Fibroblast of skin of left biceps (primary cell): ENCODE results near the gene KCND2.

Source experiments
- DNase-seq, 2 experiments: peaks; one replicate each; pipeline ENCODE4 v3.0.0-alpha.2; 2013; ENCODE audit warnings: low read depth in 2 of 2

The KCND2 gene

DNA sequence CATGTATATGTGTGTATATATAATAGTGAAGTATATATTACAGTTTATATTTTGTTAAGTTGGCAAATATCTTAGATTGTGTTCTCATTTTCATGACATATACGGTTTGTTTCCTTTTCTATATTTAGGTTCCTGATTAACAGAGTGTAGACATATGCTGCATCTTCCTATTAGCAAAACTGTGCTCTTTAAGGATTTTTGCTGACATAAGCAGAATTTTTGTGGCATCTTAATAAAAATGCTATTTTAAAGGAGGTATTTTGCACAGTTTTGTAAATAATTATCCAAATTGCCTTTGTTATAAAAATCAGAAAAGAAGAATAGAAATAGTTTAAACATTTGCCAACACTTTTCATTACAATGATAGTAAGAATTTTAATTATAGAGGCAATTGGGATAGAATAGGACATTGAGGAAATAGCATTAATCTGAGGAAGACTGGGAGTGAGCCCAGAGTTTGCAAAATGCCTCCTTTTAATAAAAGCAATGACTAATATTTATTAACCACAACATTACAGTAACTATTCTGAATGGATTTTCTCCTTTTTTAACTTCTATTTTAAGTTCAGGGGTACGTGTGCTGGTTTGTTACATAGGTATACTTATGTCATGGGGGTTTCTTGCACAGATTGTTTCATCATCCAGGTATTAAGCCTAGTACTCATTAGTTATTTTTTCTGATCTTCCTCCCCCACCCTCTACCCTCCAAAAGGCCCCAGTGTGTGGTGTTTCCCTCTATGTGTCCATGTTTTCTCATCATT is 38.2 kb downstream of the KCND2 start:
- DNase-seq = no peak

DNA sequence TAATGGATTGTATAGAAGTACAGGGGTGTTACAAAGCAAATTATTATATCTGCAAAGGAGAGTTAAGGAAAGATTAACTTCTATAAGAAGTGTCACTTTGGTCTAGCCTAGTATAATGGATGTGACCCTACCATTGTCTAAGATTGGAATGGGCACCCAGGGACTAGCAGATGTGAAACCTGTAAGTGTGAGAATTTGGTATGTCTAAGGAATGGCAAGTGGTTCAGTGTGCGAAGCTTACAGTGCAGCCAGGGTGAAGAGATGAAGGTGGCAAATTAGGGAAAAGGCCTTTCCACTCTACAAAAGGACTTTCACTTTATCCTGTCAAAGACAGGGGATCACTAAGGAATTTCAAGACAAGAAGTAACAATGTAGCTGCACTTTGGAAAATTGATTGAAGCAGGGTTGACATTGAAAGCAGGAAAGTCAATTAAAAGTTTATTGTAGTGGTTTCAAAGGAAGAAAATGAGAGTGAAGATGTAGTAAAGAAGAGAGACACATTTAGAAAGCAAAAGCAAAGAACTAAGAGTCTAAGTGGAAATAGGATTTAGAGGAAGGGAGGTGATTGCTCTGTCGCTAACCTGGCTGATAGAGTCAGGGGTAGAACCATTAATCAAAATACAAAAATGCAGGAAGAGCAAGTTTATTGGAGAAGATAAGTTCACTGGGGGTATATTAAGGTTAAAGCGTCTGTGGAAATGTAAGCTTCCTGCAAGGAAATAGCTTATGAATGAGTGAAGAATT is 47.4 kb downstream of the KCND2 start:
- DNase-seq = no peak

DNA sequence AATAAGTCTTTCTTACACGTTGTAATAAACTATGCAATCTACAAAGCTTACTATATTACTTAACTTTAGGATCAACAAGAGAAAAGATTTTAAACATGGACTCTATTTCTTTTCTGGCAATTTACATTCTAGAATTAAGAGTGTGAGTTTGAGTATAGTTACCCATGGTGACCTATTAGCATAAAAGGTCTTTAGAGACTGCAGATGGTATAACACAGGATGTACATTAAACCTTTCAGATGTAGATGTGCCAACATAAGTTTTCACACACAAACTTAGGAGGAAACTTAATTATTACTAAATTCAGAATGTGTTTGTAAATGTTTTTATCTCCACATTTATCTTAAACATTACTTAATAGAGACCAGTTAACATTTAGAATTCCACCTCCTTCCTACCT is 54.1 kb downstream of the KCND2 start:
- DNase-seq = no peak

DNA sequence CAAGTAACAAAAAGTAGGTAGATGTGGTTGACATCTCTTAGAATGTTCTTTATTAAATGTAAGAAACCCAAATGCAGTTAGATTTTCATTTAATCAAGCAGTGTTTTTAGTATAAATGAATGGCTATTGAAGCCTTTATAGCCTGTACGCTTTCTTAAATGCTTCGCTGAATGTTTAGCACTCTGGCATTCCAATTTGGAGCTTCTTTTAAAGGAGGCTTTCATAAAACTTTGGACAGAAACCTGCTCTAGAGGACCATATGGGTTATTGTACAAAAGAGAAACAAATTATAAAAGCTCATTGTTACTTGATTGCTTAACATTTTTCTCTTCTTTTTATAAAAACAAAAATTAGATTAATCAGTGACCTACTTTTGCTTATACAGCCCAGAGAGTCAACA is 59.5 kb downstream of the KCND2 start:
- DNase-seq = no peak

DNA sequence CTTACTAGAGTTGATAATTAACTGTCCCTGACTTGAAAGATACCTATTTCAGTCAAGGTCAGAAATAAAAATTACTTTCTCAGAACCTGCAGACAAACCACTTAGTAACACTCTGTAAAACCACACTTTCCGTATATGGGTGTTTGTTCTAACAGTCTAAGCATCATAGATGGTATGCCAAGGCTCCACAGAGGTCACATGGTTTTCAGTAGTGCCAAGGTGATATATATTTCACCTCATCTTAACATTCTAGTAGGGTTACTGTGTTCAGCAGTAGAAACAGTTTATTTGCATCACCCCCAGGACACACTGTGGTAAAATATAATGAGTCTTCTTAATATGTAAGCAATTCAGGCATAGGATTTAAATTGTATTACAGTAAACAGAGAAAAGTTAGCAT is 61.5 kb downstream of the KCND2 start:
- DNase-seq = no peak

DNA sequence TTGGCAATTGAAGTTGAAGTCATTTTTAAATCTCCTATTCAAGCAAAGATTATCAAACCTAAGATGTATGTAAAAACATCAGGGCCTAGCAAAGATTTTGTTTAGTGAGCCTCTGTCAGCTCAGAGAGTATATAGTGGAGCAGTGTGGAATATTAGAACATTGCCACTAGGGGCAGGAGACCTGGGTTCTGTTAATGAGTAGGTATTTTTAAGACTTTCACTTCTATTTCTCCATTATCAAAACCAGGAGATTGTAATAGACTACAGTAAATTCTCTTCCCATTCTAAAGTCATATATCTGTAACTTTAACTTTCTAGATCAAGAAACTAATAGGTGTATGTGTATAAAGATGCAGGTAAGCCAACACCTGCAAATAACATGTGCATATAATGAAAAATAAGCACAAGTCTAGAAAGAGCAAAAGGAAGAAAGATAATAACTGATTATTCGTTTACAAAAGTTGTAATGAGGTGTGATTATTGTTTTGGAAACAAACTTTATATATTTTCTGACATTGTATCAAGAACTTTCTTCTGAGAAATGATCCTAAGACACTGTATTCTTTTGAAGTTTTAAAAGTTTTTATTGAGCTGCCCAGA is 64.4 kb downstream of the KCND2 start:
- no peak for DNase-seq

DNA sequence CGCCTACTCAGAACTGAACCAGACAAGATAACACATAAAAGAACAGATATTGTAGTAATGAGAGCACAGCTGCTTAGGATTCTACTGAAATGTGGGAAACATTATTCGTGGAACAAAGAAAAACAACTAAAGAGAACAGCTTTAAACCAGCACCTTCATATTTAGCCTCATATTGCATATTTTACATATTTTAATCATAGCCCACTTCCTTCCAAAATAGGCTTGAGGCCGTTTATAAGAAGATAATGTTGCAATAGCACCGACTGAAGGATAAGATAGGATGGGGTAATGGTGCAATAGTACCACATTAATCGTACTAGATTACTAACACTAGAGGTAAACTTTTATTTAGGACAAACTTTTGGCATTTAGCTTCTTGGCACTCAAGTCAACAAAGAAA is 71.3 kb downstream of the KCND2 start:
- no peak for DNase-seq

DNA sequence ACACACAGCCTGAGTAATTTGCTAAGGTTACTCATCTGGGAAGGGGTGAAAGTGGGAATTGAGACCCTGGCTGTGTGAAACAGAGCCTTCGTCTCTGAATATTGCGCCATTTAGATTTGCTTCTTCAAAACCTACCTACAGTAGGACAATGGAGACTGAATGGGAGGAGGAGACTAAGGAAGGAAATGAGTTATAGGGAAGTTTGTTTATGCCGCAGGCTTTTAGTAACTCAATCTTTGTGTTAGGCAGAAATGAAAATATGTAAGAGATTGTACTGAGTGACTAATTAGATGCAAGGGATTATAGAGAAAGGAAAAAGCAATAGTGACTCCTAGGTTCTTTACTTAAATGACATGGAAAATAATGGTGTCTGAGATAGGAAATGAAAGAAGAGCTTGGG is 80.2 kb downstream of the KCND2 start:
- DNase-seq = no peak

DNA sequence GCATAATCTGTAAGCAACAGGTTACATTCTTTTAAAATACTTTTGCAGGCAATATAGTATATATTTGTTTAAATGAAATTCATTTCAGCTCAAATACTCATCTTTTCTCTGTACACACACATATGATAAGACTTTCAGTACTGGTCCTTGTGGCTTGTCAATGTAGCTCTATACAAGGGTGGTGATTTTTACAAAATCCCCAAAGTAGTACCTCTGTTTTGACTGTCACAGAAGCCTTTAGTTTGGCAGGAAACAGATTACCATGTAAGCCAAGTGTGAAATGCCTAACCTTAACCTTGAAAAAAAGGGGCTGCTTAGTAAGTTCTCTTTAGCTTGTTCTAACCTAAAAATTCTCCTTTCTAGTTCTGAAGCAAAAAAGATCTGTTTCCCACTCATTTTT is 87.9 kb downstream of the KCND2 start:
- DNase-seq = no peak

DNA sequence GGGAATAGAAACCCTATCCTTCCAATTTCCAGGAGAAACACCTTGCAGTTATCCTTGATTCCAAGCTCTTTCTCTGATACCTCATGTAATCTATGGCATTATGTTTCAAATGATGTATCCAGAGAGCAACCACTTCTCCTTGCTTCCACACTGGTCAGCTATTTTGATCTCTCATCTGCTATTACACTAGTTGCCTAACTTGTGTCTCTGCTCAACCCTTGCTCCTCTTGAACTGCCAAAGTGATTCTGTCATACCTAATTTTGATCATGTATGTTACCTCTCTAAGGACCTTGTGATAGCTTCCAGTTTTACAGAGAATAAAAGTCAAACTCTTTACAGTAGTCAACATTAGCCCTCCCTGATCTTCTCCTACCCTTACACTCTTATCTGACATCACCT is 90.4 kb downstream of the KCND2 start:
- no peak for DNase-seq

DNA sequence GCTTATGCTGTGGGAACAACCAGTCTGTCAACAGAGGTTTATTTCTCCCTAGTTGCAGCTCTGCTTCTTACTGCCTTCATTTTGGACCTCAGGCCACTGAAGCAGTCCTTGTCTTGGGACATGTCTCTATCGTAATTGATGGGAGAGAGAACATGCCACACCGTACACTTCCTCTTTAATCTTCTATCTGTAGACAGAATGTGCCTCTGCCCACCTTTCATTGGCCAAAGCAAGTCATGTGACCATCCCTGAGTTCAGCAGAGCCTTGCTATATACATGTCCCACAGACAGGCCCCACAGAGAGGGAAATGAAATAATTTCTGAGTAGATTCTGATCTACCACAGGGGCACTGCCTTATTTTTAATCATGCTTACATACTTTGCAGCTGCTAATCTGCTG is 98.0 kb downstream of the KCND2 start:
- no peak for DNase-seq

DNA sequence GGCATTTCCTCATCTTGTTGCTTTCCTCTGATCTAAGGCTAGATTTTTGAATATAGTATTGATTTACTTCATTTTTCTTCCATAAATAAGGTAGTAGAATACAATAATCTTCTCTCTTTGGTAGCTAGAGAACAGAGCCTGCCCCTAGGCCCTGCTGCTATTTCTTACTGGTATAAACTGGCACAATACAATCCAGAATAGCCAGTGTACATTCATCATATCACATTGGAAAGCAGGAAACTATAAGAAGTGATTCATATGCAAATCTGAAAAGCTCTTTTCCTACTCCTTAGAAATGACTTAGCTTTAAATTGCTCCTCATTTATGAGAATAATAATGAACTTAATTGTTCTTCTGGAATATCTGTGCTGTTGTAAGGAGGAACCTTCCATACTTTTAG is 100.2 kb downstream of the KCND2 start:
- DNase-seq = no peak

DNA sequence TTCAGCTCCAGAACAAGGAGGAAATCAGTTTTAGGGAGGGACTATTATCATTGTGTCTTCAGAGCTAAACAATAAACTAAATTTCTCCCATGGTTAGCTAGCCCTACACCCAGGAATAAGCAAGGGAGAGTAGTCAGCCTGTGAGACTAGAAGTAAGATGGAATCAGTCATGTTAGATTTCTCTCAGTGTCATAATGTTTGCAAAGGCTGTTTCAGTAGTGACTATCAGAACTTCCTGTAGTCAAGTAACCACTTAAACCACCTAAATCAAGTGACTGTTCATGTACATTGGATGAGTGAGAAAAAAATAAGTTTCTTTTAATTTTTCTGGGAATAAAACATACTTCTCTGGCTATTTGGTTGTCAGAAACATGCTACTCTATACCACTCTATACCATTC is 121.6 kb downstream of the KCND2 start:
- DNase-seq = no peak

DNA sequence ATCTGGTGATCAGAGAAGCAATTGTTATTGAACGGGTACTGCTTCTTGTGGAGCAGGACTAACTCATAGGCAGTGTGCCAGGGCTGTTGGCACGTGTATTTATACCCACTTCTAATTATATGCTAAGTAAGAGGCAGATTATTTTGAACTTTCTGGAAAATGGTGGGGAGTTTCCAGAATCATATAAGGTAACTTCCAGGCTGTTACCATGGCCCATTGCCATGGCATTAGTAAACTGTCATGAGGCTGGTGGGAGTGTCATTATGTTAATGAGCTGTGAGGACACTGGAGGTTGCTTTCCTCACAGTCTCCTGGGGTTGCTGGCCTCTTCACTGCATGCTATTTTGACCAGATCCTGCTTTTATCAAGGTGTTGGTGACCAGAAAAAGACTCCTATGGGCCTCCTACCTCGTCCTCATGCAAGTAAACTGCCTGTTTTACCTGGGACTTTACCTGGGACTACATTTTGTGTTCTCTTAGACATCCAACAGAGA is 122.6 kb downstream of the KCND2 start:
- no peak for DNase-seq

DNA sequence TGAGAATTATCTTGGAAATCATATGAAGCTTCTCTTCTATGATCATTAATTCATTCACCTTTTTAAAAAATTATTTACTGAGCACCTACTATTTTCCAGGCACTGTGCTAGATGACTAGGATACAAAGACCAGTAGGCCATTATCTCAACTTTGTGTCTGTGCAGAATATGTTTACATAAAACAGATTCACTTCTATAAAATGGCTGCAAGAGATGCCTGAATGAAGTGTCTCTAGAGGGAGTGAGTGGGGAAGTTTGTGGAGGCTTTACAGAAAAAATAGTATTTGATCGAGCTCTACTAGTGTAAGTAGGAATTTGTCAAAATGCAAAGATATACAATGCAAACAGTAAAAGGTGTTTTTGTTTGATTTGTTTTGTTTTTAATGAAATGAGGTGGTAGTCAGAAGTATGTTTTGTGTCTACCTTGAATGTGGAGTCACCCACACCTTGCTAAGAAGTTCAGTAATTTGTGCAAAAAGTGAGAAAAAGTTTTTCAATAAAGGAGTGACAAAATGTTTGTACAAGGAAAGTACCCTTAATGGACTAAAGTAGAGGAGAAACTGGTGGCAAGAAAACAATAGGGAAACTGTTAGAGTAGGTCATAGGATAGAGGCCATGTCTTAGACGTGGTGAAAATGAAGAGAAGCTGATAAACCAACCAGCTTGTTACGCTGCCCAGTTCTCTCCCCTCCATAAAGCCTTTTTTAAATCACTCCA is 125.5 kb downstream of the KCND2 start:
- no peak for DNase-seq

DNA sequence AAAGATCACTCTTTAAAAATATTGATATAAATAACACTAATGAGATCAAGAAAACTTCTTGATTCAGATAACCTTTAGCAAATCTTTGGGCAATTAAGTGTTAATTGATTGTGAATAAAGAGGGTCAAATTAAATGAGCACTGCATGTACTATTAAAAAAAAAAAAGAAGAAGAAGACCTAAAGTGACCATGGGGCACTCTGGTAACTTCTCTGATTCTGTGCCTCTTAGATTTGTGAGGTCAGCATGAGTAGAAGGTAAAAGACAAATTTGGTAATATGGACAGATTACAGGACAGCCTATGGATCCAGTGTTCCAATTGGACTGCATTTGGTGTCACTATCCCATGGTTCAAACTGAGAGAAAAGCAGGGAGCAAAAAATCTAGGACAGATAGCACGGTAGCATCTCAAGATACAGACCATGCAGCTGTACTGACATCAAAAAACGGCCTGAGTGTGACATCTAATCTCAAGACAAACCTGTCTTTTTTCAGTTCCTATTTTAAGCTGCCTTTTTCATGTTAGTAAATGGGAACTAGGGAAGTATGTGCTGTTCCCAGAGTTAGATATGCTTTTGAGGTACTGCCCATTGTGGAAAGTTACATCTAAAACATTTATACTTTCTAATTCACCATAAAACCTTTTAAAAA is 128.0 kb downstream of the KCND2 start:
- no peak for DNase-seq

DNA sequence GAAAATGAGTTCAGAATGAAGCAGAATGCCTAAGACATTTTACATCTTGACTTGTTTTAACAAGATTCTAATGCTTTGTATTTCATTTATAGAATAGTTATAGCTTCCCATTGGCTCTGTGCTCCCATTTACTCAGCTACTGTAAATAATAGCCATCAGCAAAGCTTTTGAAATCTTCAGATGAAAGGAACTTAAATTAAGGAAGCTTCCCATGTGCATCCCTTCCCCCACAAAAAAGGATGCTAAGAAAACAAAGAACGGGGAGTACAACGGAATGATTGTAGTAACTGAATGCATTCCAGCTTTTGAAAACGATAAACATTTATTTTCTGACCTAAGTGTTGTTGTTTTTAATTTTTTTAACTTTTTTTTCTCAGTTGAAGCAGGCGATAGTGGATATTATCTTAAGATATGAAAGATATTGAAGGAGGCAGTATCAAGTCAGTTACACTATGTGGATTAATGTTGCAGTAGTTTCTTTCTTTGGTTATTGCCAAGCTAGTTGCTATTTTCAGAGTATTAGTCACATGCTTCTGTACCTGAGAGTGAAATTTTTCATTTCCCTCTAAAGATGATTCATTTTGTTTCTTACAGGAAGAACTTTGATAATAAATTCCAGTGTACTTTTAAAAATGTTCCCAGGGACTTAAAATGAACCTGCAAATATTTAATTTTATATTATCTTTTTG is 129.2 kb downstream of the KCND2 start:
- peak; percentile 0 to 3 for DNase-seq

DNA sequence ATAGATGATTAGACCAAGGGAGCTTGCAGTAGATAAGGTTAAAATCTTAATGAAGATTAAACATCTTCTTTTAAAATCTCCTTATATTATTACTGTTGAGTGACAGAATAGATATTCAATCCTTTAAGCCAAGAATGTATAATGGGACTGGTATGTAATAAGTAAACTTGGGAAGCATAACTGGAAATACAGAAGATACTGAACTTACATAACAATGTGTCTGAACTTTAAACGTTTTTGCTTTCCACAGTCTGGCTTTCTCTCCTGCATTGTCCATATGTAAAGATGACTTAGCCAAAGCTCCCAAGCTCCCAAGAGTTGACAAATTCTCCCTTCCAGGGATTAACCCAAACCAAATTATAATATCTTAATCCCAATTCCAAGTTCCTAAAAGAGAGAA is 129.8 kb downstream of the KCND2 start:
- peak in 1 of 2 experiments; percentile 0 for DNase-seq

DNA sequence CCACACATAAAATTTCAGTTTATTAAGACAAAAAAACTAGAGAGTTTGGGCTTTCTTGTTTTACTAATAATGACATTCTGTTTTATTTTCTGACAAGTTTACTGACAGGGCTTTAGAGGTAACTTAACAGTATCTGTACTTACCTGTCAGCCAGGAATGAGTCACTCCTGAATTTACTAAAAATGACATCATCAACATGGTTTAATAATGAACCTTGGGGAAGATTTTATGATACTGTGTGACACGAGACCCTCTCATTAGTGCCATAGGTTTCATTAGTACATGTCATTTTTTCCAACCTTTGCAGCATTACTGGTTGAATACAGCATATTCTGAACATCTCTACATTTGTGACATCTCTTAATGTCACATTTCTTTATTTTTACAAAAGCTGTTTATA is 131.1 kb downstream of the KCND2 start:
- no peak for DNase-seq

DNA sequence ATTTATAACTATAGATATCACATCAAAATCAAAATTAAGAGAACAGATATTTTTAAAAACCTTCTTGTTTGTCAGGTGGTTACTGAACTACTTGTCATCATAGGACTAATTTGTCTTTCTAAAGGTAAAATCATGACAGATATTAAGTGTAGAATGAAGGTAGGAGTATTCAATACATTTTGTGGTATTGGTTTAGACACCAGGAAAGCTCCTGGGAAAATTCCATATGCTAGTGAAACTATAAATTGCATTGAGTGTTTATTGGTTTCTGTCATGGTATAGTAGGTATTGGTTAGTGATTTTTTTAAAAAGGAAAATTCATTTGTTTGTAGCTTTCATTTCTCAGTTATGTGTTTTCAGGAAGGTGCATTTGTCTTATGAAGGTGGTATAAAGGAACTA is 132.7 kb downstream of the KCND2 start:
- no peak for DNase-seq

DNA sequence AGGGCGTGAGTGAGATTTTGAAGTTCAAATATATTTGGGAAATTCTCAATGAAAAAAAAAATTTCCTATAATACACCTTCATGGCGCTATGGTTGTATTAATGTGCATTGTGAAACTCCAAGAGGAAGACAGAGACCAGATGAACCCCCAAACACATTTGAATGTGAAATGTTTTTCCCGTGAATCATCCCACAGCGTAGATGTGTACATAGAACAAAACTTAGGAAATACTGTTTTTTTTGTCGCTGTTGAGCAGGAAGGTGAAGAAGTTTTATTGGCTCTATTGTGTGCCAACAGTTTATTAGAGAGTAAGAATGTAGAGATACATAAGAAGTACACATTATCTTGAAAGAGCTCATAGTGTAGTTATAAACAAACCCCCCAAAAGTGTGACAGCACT is 134.0 kb downstream of the KCND2 start:
- DNase-seq = no peak
